HepG2 (cell line): ENCODE data around the gene LAPTM4A. TPM values are rescaled to one million over a fixed set of nuclear protein-coding genes. Genes with fewer than 3 reads are reported as not detected.

Source experiments
- ATAC-seq: fragments of 200-7000 bp; cut with Tn5 transposase; 3 replicates; pipeline ENCODE4 v1.9.1; 2020; ENCODE audit warnings: mild to moderate bottlenecking, moderate library complexity
- BruUV-seq: library from RNA; stranded (reverse); fragments of 400-500 nt; replicated peaks from 2 replicates; lab custom pipeline; 2021; lab: Mats Ljungman, UMichigan
- CTCF ChIA-PET: fragments of 300-600 bp; formaldehyde crosslinking; extraction: SDS; loops from one replicate; lab custom pipeline; 2021; ENCODE audit warnings: low total read pairs, inconsistent platforms, low intra/inter-chr PET ratio; lab: Yijun Ruan, JAX
- POLR2A ChIA-PET: fragments of 350-600 bp; sonication (Branson Sonifier 250); formaldehyde crosslinking; loops from one replicate; lab custom pipeline; 2020; ENCODE audit warnings: antibody characterized with exemption, inconsistent platforms; lab: Yijun Ruan, JAX
- DNase-seq: peaks from one replicate; pipeline ENCODE4 v3.0.0-alpha.2; 2015; ENCODE audit warnings: low spot score
- FAIRE-seq: peaks from 3 replicates; lab custom pipeline; 2011; peaks lifted over from hg19 to GRCh38; lab: Jason Lieb, UNC
- H2AFZ ChIP-seq: one replicate; pipeline ENCODE4 v1.6.1; 2011; ENCODE audit warnings: low read length, inconsistent platforms
- H3K27ac ChIP-seq: fragments of 300-600 bp; 3 replicates; pipeline ENCODE4 v1.8.0; 2011; ENCODE audit warnings: mixed run types, mild to moderate bottlenecking, mixed read lengths, low read length, inconsistent platforms; ENCODE audit not compliant: insufficient read depth; ENCODE audit errors: extremely low read length
- H3K27me3 ChIP-seq, 2 experiments: fragments of 200-600 bp in 1 of 2; 2 replicates in 1 of 2; 3 replicates in 1 of 2; pipeline versions ENCODE4 v1.6.0 to v1.8.0; 2011; ENCODE audit warnings: low read length in 2 of 2, mild to moderate bottlenecking in 2 of 2, moderate library complexity in 2 of 2, inconsistent platforms in 1 of 2; ENCODE audit not compliant: insufficient read depth in 2 of 2, control insufficient read depth in 1 of 2
- H3K36me3 ChIP-seq, 2 experiments: fragments of 200-600 bp in 1 of 2; replicated peaks in 1 of 2; 2 replicates in 1 of 2; 3 replicates in 1 of 2; pipeline versions ENCODE4 v1.5.1 to v1.8.0; 2011; ENCODE audit warnings: low read length in 2 of 2, inconsistent platforms in 1 of 2; ENCODE audit not compliant: insufficient read depth in 2 of 2, control insufficient read depth in 1 of 2
- H3K4me1 ChIP-seq: 2 replicates; pipeline ENCODE4 v1.5.1; 2012; ENCODE audit warnings: low read length, inconsistent platforms; ENCODE audit not compliant: insufficient read depth
- H3K4me2 ChIP-seq: 2 replicates; pipeline ENCODE4 v1.6.0; 2011; ENCODE audit warnings: low read depth, low read length, inconsistent platforms
- H3K4me3 ChIP-seq, 3 experiments: fragments of 200-600 bp in 1 of 3; sonication (generic), shearing (Covaris generic) in 1 of 3; replicated peaks in 1 of 3; 2 replicates each; pipeline ENCODE4 v1.5.1; 2011 to 2016; ENCODE audit warnings: low read length in 3 of 3, inconsistent platforms in 2 of 3, low read depth in 2 of 3, mild to moderate bottlenecking in 2 of 3, control low read depth in 1 of 3, mixed read lengths in 1 of 3; ENCODE audit not compliant: insufficient read depth in 1 of 3
- H3K79me2 ChIP-seq: one replicate; pipeline ENCODE4 v1.6.1; 2011; ENCODE audit warnings: low read length, inconsistent platforms; ENCODE audit not compliant: insufficient read depth
- H3K9ac ChIP-seq: 2 replicates; pipeline ENCODE4 v1.6.0; 2011; ENCODE audit warnings: mild to moderate bottlenecking, low read depth, low read length, inconsistent platforms; ENCODE audit not compliant: insufficient read depth
- H3K9me3 ChIP-seq: 2 replicates; pipeline ENCODE4 v1.5.1; 2012; ENCODE audit warnings: mild to moderate bottlenecking, low read length
- H4K20me1 ChIP-seq: 2 replicates; pipeline ENCODE4 v1.6.0; 2011; ENCODE audit warnings: inconsistent platforms, mild to moderate bottlenecking, low read length, moderate library complexity; ENCODE audit not compliant: insufficient read depth
- AGO2 ChIP-seq: fragments of 200-400 bp; formaldehyde crosslinking; optimal IDR thresholded peaks from 2 replicates; pipeline ENCODE3; 2017; ENCODE audit warnings: mild to moderate bottlenecking, low read depth, low read length, moderate library complexity
- HNF4A ChIP-seq: sonication (generic); formaldehyde crosslinking; IDR thresholded peaks from 2 replicates; pipeline ENCODE4 v1.4.0; 2020; ENCODE audit warnings: missing genetic modification reagents
- JARID2 ChIP-seq: sonication (generic); formaldehyde crosslinking; IDR thresholded peaks from 2 replicates; pipeline ENCODE4 v1.8.1; 2023; ENCODE audit warnings: missing genetic modification reagents, inconsistent platforms; ENCODE audit not compliant: insufficient replicate concordance
- MAFF ChIP-seq: IDR thresholded peaks from 2 replicates; pipeline ENCODE4 v1.6.1; 2011; ENCODE audit warnings: low read depth, low read length, improper control_type of control experiment
- MAFK ChIP-seq, 2 experiments: IDR thresholded peaks in 1 of 2; conservative IDR thresholded peaks in 1 of 2; 2 replicates each; pipeline ENCODE4 v1.6.1; 2011; ENCODE audit warnings: improper control_type of control experiment in 2 of 2, low read length in 2 of 2
- NFE2L2 ChIP-seq: fragments of 150-350 bp; IDR thresholded peaks from 2 replicates; pipeline ENCODE4 v1.6.1; 2014; ENCODE audit warnings: low read length
- SATB2 ChIP-seq: sonication (generic); formaldehyde crosslinking; IDR thresholded peaks from 2 replicates; pipeline ENCODE4 v1.5.0; 2020; ENCODE audit warnings: missing genetic modification reagents
- SMARCC2 ChIP-seq: fragments of 450-650 bp; IDR thresholded peaks from 2 replicates; pipeline ENCODE4 v1.6.1; 2017; ENCODE audit warnings: antibody characterized with exemption, mild to moderate bottlenecking
- SNAPC5 ChIP-seq: sonication (generic); formaldehyde crosslinking; IDR thresholded peaks from 2 replicates; pipeline ENCODE4 v1.8.1; 2023; ENCODE audit warnings: mild to moderate bottlenecking, missing genetic modification reagents, borderline replicate concordance
- ZGPAT ChIP-seq: IDR thresholded peaks from 2 replicates; pipeline ENCODE4 v1.6.1; 2016; ENCODE audit warnings: mild to moderate bottlenecking
- ZNF235 ChIP-seq: sonication (generic); formaldehyde crosslinking; IDR thresholded peaks from 2 replicates; pipeline ENCODE4 v1.8.1; 2023; ENCODE audit warnings: mild to moderate bottlenecking, missing genetic modification reagents, borderline replicate concordance
- ZNF687 ChIP-seq: sonication (generic); formaldehyde crosslinking; IDR thresholded peaks from 2 replicates; pipeline ENCODE4 v1.5.1; 2020; ENCODE audit warnings: mild to moderate bottlenecking, missing genetic modification reagents, moderate library complexity
- ZSCAN9 ChIP-seq: IDR thresholded peaks from 2 replicates; pipeline ENCODE4 v1.6.1; 2016; ENCODE audit warnings: borderline replicate concordance
- WGBS: methylation state at CpG from one replicate; pipeline ENCODE4 v1.1.6; 2017; ENCODE audit warnings: low lambda C conversion rate; 5-methylcytosine and 5-hydroxymethylcytosine counted together
- in situ Hi-C: cut with HindIII; loops from 2 replicates; pipeline ENCODE4 v1.10.0; 2017; ENCODE audit warnings: low pct_unique_long_range_greater_than_20kb; ENCODE audit not compliant: extremely low pct_ligation_motif_present
- intact Hi-C: fragments of 100-400 bp; cut with micrococcal nuclease; formaldehyde crosslinking; loops from one replicate; pipeline ENCODE4 v1.10.0; 2022; ENCODE audit not compliant: unreplicated experiment
- polyA plus RNA-seq, 8 experiments: library from polyadenylated mRNA; depleted of rRNA in 3 of 8; stranded (reverse) in 7 of 8; unstranded in 1 of 8; fragments of >200 nt; fragmentation: Illumina TruSeq in 4 of 8; extraction: Trizol in 4 of 8; gene quantifications; 2 replicates each; pipeline versions ENCODE4 v1.2.1 to v1.2.3, GENCODE V29; 2011 to 2016; ENCODE audit warnings: low read depth in 4 of 8, missing spikeins in 1 of 8, mixed read lengths in 1 of 8; ENCODE audit not compliant: insufficient read depth in 1 of 8
- total RNA-seq, 5 experiments: library from RNA; depleted of rRNA; stranded (reverse); fragments of >200 nt; fragmentation: Illumina TruSeq; extraction: Trizol; gene quantifications; 2 replicates each; pipeline ENCODE4 v1.2.3, GENCODE V29; 2016; ENCODE audit warnings: low read depth in 1 of 5

LAPTM4A gene
- total and polyA plus RNA-seq, 2 of the 13 experiments (the other 11 are each of a cell fraction or from before 2014, with no cell fraction given): 116 to 558 TPM

GRCh38 chr2:19991895-19992294 lies 59.5 kb downstream of the LAPTM4A start:
- peaks cover 30% of the 10 kb centered on the region for H3K4me1 ChIP-seq
- DNase-seq (no peak), ATAC-seq (no peak), FAIRE-seq (no peak)
- TF ChIP-seq MAFK (conservative IDR thresholded peaks at IDR 0.05 in 1 of 2, IDR thresholded peaks at IDR 0.05 in 1 of 2; ENCODE audit: low read length in 2 of 2): peak; percentile 98 to 100
- TF ChIP-seq MAFF: peak; percentile 100
- no peak for TF ChIP-seq ZSCAN9
- TF ChIP-seq NFE2L2: peak; percentile 33; the same call in 1 of the 2 replicates
- intact Hi-C loops (loop anchor here (2.0 kb wide), 1 partner anchor 59 kb away; the partner anchor contains the start of gene LAPTM4A), in situ Hi-C loops (no loop called here)
- peaks cover 18% of the 10 kb centered on the region for H3K79me2 ChIP-seq
- H4K20me1 ChIP-seq: no peaks in the 10 kb centered on the region
- no peak overlapping the region for H3K4me2 ChIP-seq
- CTCF ChIA-PET: no interaction called here
- POLR2A ChIA-PET: no interaction called here
- no peak overlapping the region for H3K27ac ChIP-seq
- H2AFZ ChIP-seq: no peak overlapping the region
- H3K36me3 ChIP-seq: peaks cover 2 to 3% of the 10 kb centered on the region in 2 experiments; a peak in 4 of 5 replicates
- BruUV-seq: no TSS peak
- H3K9ac ChIP-seq: no peak overlapping the region
- no peak overlapping the region for H3K4me3 ChIP-seq
- no peaks in the 10 kb centered on the region; a peak in 1 of 5 replicates for H3K27me3 ChIP-seq
- WGBS: 80% methylated on average over 1 of the region's 1 CpG
- H3K9me3 ChIP-seq: no peaks in the 10 kb centered on the region

GRCh38 chr2:19990416-19990728 lies 61.1 kb downstream of the LAPTM4A start:
- H3K4me1 ChIP-seq: peaks cover 30% of the 10 kb centered on the region
- H3K27me3 ChIP-seq: no peaks in the 10 kb centered on the region; a peak in 1 of 5 replicates
- H3K79me2 ChIP-seq: peaks cover 22% of the 10 kb centered on the region
- intact Hi-C loops (loop anchor here (1.0 to 2.0 kb wide), 2 partner anchors 25 to 60 kb away; partner anchors contain the start of gene LAPTM4A), in situ Hi-C loops (no loop called here)
- no peaks in the 10 kb centered on the region for H4K20me1 ChIP-seq
- H3K9me3 ChIP-seq: no peaks in the 10 kb centered on the region
- peaks cover 0 to 2% of the 10 kb centered on the region in 2 experiments; a peak in 4 of 5 replicates for H3K36me3 ChIP-seq
- peak overlapping the region; percentile 57 for H2AFZ ChIP-seq
- H3K27ac ChIP-seq: peak overlapping the region; percentile 70
- H3K4me3 ChIP-seq: peak overlapping the region; percentile 75 to 90 (median 78)
- H3K4me2 ChIP-seq: peak overlapping the region; percentile 92
- ChIA-PET POLR2A (interaction anchor here (0.7 to 2.0 kb wide), 10 partner anchors 17 to 100 kb away, joined by 4 to 28 read pairs (median 7); partner anchors contain the start of genes LAPTM4A and TTC32), CTCF (interaction anchor here (2.0 kb wide), 1 partner anchor 108 kb away, joined by 5 read pairs; no protein-coding TSS in a partner anchor)
- WGBS: under 1% methylated on average over 10 of the region's 10 CpGs
- DNase-seq: no peak
- H3K9ac ChIP-seq: peak overlapping the region; percentile 69
- TSS peak; percentile 89 for BruUV-seq
- no peak for ATAC-seq
- no peak for FAIRE-seq
- peak; percentile 7; the same call in 1 of the 2 replicates for TF ChIP-seq HNF4A (CRISPR knock-in tag)
- 0 out of 2 replicates have a peak, but pooled peaks have one; percentile 4 for TF ChIP-seq SNAPC5 (CRISPR knock-in tag)
- peak; percentile 20 for TF ChIP-seq AGO2
- no peak for TF ChIP-seq ZNF687 (CRISPR knock-in tag)
- TF ChIP-seq ZGPAT (CRISPR knock-in tag): peak; percentile 50
- no peak for TF ChIP-seq JARID2 (CRISPR knock-in tag)
- TF ChIP-seq SATB2: peak; percentile 19; the same call in 1 of the 2 replicates
- TF ChIP-seq ZNF235 (CRISPR knock-in tag): 0 out of 2 replicates have a peak, but pooled peaks have one; percentile 17
- TF ChIP-seq SMARCC2: no peak
